SK-N-DZ (cell line): ENCODE results near the gene OSBPL6.

Experiments used
- DNase-seq: peaks from one replicate; pipeline ENCODE4 v3.0.0-alpha.2; 2015; ENCODE audit warnings: low spot score

Gene OSBPL6

GRCh38 chr2:178238750-178239149 lies 44.4 kb downstream of the OSBPL6 start:
- no peak for DNase-seq

GRCh38 chr2:178241844-178242551 lies 47.7 kb downstream of the OSBPL6 start:
- DNase-seq: no peak

DNA sequence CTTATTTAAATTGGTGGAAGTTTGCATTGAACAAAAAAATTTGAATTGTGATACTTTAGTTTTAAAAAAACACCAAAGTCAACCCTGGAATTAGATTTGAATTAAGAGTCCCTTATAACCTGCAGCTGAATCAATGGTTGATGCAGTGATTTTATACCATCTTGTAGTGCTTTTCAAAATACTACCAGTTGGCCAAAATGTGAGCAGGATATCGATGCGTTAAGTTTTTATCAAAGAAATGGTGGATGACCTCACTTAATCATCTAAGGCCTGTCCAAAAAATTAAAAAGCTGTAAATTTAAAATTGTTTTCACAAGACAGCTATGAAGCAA lies 48.2 kb downstream of the OSBPL6 start:
- DNase-seq: no peak

- DNase-seq: no peak
Measured at GRCh38 chr2:178243961-178244360, 49.6 kb downstream of the OSBPL6 start.

- no peak for DNase-seq
Measured at GRCh38 chr2:178244777-178245176, 50.5 kb downstream of the OSBPL6 start.

- DNase-seq: peak; percentile 18
Measured at GRCh38 chr2:178246696-178247095, 52.4 kb downstream of the OSBPL6 start.

DNA sequence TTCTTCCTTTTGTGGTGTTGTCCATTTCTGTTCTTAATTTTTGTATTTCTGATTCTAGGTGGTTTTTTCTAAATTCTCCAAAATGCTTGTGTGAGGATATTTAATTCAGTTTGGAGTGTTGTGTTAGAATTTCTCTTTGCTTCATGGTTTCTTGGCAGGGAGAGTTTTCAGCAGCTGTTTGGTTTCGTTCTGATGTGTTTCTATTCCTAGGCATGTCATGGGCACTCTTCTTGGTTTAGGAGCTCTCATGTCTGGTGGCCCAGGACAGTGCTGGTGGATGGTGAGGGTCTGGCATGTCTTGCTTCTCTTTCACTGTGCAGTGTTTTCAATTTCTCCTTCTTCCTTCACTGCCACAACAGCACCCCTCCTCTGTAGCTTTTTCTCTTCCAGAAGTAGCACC lies 52.9 kb downstream of the OSBPL6 start:
- DNase-seq: no peak

DNA sequence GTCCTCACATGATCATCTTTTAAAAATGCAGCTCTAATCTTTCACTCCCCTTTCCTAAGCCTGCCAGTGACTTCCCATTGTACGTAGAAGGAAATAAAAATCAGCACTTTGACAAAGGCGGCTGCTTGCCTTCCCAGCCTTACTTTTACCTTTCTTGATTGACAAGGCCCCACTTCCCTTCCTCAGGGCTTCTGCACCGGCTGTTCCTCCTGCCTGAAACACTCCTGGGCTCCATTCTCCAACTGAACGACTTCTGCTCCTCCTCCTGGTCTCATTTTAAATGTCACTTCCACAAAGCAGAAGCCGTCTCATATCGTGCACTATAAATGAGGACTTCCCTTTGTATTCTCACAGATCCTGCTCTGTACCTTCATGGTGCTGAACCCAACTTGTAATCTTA lies 56.1 kb downstream of the OSBPL6 start:
- DNase-seq: no peak

- no peak for DNase-seq
Measured at GRCh38 chr2:178251151-178251955, 57.0 kb downstream of the OSBPL6 start.

DNA sequence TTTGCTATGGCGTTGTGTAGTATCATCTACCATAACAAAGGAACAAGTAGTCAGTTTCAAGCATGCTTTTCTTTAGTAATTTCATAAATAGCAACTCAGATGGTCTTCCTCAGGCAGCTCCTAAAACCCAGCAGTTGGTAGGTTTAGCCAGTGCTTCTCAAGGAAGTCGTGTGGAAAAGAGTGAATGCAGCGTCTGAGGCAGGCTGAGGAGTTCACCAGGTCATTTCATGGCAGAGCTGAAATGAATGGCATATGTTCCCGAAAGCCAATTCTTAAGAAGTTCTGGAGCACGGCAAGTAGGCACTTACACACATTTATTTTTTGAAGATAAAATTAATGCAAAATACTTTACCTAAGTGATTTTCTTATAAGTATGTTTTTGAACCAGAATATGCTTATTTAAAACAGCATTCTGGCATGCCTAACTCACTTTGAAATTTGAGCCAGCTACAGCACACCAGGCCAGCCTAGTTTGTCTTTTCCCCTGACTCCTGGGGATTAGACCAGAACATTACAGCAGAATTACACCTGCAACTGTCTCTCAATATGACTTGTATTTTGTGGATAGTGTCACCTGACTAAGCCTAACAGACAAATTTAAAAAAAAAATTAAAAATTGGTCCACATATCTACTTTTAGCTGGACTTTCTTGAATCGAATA lies 62.2 kb downstream of the OSBPL6 start:
- DNase-seq: no peak

- DNase-seq: no peak
Measured at GRCh38 chr2:178257127-178257526, 62.8 kb downstream of the OSBPL6 start.

- no peak for DNase-seq
Measured at GRCh38 chr2:178258916-178259315, 64.6 kb downstream of the OSBPL6 start.

DNA sequence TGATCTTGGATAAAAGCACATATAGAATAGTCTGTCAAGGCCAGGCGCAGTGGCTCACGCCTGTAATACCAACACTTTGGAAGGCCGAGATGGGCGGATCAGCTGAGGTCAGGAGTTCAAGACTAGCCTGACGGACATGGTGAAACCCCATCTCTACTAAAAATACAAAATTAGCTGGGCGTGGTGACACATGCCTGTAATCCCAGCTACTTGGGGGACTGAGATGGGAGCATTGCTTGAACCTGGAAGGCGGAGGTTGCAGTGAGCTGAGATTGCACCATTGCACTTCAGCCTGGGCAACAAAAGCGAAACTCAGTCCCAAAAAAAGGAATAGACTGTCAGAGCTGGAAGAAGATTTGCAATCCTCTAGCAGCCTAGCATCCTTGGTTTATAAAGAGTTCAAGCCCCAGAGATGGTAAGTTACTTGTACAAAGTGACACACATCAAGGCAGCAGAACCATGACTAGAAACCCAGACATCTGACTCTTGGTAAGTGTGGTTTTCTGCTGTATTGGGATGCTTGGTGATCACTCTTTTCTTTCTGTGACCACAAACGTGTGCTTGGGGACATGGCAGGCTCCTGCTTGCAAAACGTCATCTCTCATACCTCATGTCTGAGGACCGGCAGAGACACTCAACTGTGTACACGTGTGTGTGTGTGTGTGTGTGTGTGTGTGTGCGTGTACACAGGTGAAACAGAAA lies 69.0 kb downstream of the OSBPL6 start:
- DNase-seq: no peak

DNA sequence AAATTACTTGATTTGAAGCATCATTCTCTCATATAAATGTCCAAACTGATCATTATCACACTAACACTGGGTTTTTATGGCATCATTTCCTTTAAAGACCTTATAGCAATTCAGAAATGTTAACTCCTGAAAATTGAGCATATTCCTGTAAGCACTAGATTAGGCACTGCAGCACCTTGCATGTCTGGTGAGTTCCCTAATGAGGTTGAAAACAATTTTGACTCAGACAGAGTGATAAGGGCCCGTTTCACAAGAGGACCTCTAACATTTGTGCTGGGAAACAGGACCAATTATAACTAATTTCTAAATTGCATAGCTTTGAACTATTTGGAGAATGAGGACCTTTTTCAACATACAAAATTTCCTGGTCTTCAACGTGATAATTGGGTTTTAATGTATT lies 69.9 kb downstream of the OSBPL6 start:
- DNase-seq: no peak

- DNase-seq: no peak
Measured at GRCh38 chr2:178265851-178266250, 71.5 kb downstream of the OSBPL6 start.

DNA sequence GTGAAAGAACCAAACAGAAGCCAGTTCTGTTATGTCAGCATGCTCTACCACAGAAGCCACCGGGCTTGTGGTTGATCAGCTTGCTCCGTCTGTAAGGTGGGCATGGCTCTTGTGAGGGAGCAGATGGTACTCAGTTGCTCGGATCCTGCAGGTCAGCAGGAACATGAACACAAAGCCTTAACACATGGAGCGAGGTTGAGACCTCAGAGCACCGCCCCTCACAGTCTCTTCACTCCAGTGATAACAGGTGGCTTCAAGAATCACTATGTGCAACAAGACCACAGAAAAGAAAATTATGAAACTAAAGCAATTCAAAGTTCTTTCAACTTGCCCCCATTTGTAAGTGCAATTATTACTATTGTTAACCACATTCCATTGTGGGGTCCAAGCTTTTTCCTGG lies 72.1 kb downstream of the OSBPL6 start:
- DNase-seq: no peak

GRCh38 chr2:178267660-178268059 lies 73.3 kb downstream of the OSBPL6 start:
- DNase-seq: no peak

- no peak for DNase-seq
Measured at GRCh38 chr2:178268435-178268834, 74.1 kb downstream of the OSBPL6 start.

DNA sequence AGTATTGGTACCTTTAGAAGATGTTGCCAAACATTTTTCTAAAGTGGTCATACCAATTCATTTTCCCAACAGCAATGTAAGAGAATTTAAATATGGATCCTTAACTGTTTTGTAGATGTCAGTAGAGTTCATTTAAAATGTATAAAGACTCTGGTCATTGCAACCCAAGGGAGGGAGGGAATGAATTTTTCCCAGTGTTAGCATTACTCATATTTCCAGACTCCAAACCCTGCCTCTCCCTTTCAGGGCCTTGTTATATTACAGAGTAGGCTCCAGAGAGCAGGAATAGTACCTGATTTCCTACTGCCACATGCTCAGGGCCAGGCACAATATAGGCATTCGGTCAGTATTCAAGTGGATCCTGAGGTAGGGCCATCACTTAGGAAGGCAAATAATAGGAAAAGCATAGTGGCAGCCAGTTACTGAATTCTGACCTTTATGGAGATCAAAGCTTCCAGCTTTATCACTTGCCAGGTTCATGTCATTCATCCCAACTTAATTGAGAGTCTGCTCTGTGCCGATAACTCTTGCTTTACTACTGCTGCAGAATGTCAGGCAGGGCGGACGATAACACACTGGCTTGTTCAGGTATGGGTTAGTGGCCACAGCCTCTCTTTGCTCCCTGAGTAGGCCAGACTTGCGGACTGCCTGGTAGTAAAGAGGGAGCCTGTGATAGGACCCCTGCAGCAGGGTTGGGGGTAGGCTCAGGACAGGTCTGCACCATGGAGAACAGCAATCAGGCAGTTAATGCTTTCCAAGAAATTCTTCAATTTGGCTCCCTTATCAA lies 75.3 kb downstream of the OSBPL6 start:
- DNase-seq: no peak

DNA sequence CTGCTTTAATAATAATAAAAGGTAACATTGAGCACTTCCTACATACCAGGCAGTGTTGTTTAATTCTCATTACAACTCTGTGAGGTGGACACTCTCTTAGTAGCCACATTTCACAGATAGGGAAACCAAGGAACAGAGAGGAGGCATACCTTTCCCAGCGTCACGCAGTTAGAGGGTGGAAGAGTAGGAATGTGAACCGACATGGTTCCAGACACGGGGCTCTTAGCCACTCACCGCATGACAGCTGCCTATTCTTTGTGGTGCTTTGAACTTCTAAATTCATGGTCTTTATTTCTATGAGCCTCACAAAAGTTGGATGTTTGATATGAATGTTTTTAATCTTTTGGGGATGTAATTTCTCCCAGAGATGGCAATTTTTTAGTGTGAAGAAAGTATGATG lies 76.0 kb downstream of the OSBPL6 start:
- DNase-seq: no peak

- no peak for DNase-seq
Measured at GRCh38 chr2:178271094-178271493, 76.8 kb downstream of the OSBPL6 start.
